Middle frontal gyrus (tissue), 1 donor: Measurements from ENCODE around the gene DLGAP1.
"Not testable (repeated sequence)": the region's sequence is repeated elsewhere in the genome, so short reads cannot be mapped to it uniquely, and the experiment has no call there.

Source experiments
- DNase-seq: peaks from one replicate; pipeline ENCODE4 v3.0.0-alpha.2; 2015; ENCODE audit warnings: low spot score; ENCODE audit errors: extremely low spot score

Gene DLGAP1

GRCh38 chr18:3665780-3666525 lies 789.2 kb downstream of the DLGAP1 start:
- peak; percentile 92 for DNase-seq

GRCh38 chr18:3665204-3665603 lies 789.9 kb downstream of the DLGAP1 start:
- DNase-seq, result no peak

- DNase-seq, result no peak
Measured at GRCh38 chr18:3664563-3665178, 790.4 kb downstream of the DLGAP1 start.

GRCh38 chr18:3663870-3664512 lies 791.1 kb downstream of the DLGAP1 start:
- DNase-seq, result no peak

- no peak for DNase-seq
Measured at GRCh38 chr18:3661989-3662388, 793.1 kb downstream of the DLGAP1 start.

- DNase-seq, result no peak
Measured at GRCh38 chr18:3660739-3661515, 794.2 kb downstream of the DLGAP1 start.

- DNase-seq, result no peak
Measured at GRCh38 chr18:3658529-3658928, 796.6 kb downstream of the DLGAP1 start.

- DNase-seq, result no peak
Measured at GRCh38 chr18:3655254-3656050, 799.7 kb downstream of the DLGAP1 start.

GRCh38 chr18:3654442-3655253 lies 800.5 kb downstream of the DLGAP1 start:
- DNase-seq, result no peak

- DNase-seq, result no peak
Measured at GRCh38 chr18:3653851-3654441, 801.2 kb downstream of the DLGAP1 start.

GRCh38 chr18:3653263-3653850 lies 801.8 kb downstream of the DLGAP1 start:
- no peak for DNase-seq

GRCh38 chr18:3652380-3653262 lies 802.5 kb downstream of the DLGAP1 start:
- no peak for DNase-seq

GRCh38 chr18:3651266-3651665 lies 803.8 kb downstream of the DLGAP1 start:
- DNase-seq, result no peak

GRCh38 chr18:3650521-3651042 lies 804.5 kb downstream of the DLGAP1 start:
- not testable (repeated sequence) for DNase-seq

GRCh38 chr18:3649633-3650426 lies 805.3 kb downstream of the DLGAP1 start:
- DNase-seq, result no peak

- no peak for DNase-seq
Measured at GRCh38 chr18:3649135-3649632, 805.9 kb downstream of the DLGAP1 start.

- DNase-seq, result no peak
Measured at GRCh38 chr18:3648641-3649040, 806.5 kb downstream of the DLGAP1 start.
